SIG-M5 treated with dmso at 0.1 percent for 504 hours (cell line): ENCODE results near the gene ATG7.
"Not testable (repeated sequence)": the region's sequence is repeated elsewhere in the genome, so short reads cannot be mapped to it uniquely, and the experiment has no call there.

Experiments used
- DNase-seq: peaks from one replicate; lab custom pipeline; 2025; ENCODE audit not compliant: unreplicated experiment; lab: John Stamatoyannopoulos, UW

The ATG7 gene

GRCh38 chr3:11420066-11420465 is 147.9 kb downstream of the ATG7 start:
- no peak for DNase-seq

GRCh38 chr3:11422291-11422690 is 150.1 kb downstream of the ATG7 start:
- DNase-seq: no peak

- DNase-seq: no peak
These were observed 151.7 kb downstream of the ATG7 start for GRCh38 chr3:11423868-11424267.

- no peak for DNase-seq
These were observed 152.1 kb downstream of the ATG7 start for GRCh38 chr3:11424277-11424676.

- no peak for DNase-seq
These were observed 158.0 kb downstream of the ATG7 start for GRCh38 chr3:11430207-11430606.

- DNase-seq: no peak
These were observed 158.4 kb downstream of the ATG7 start for GRCh38 chr3:11430624-11431023.

GRCh38 chr3:11431319-11431718 is 159.1 kb downstream of the ATG7 start:
- no peak for DNase-seq

- DNase-seq: no peak
These were observed 161.9 kb downstream of the ATG7 start for GRCh38 chr3:11434017-11434526.

- DNase-seq: no peak
These were observed 162.4 kb downstream of the ATG7 start for GRCh38 chr3:11434563-11435096.

GRCh38 chr3:11435440-11436165 is 163.4 kb downstream of the ATG7 start:
- DNase-seq: no peak

GRCh38 chr3:11436775-11437174 is 164.6 kb downstream of the ATG7 start:
- no peak for DNase-seq

GRCh38 chr3:11437506-11437905 is 165.3 kb downstream of the ATG7 start:
- DNase-seq: no peak

- no peak for DNase-seq
These were observed 166.4 kb downstream of the ATG7 start for GRCh38 chr3:11438646-11439045.

- not testable (repeated sequence) for DNase-seq
These were observed 169.1 kb downstream of the ATG7 start for GRCh38 chr3:11441346-11441745.

- no peak for DNase-seq
These were observed 172.2 kb downstream of the ATG7 start for GRCh38 chr3:11444404-11444803.

- not testable (repeated sequence) for DNase-seq
These were observed 173.0 kb downstream of the ATG7 start for GRCh38 chr3:11445193-11445592.

- DNase-seq: no peak
These were observed 173.7 kb downstream of the ATG7 start for GRCh38 chr3:11445883-11446282.

- no peak for DNase-seq
These were observed 175.5 kb downstream of the ATG7 start for GRCh38 chr3:11447584-11448200.

- DNase-seq: no peak
These were observed 177.8 kb downstream of the ATG7 start for GRCh38 chr3:11450015-11450414.

GRCh38 chr3:11452312-11452711 is 180.1 kb downstream of the ATG7 start:
- DNase-seq: no peak

- peak; percentile 38 for DNase-seq
These were observed 181.0 kb downstream of the ATG7 start for GRCh38 chr3:11452885-11453847.
